Loucy (cell line): Measurements from ENCODE around the gene ADGRB3.

Experiments
- H2AFZ ChIP-seq: fragments of 200-600 bp; sonication (generic); 2 replicates; pipeline ENCODE4 v1.6.0; 2016; ENCODE audit warnings: antibody characterized with exemption, mild to moderate bottlenecking, low read length, moderate library complexity
- H3F3A ChIP-seq: fragments of 200-600 bp; 2 replicates; pipeline ENCODE4 v1.6.0; 2016; ENCODE audit warnings: antibody characterized with exemption, low read depth, mild to moderate bottlenecking
- H3K27me3 ChIP-seq: fragments of 200-600 bp; sonication (generic); 2 replicates; pipeline ENCODE4 v1.6.1; 2014; ENCODE audit warnings: low read length, mild to moderate bottlenecking; ENCODE audit not compliant: insufficient read depth, poor library complexity, severe bottlenecking
- H3K36me3 ChIP-seq: fragments of 200-600 bp; sonication (generic); 2 replicates; pipeline ENCODE4 v1.6.1; 2016; ENCODE audit warnings: low read length; ENCODE audit not compliant: insufficient read depth
- H3K4me1 ChIP-seq: fragments of 200-600 bp; sonication (generic); 2 replicates; pipeline ENCODE4 v1.5.1; 2014; ENCODE audit warnings: low read length, mild to moderate bottlenecking; ENCODE audit not compliant: insufficient read depth, poor library complexity, severe bottlenecking
- H3K4me2 ChIP-seq: fragments of 200-600 bp; sonication (generic); 2 replicates; pipeline ENCODE4 v1.6.0; 2014; ENCODE audit warnings: antibody characterized with exemption, low read length, low read depth, mild to moderate bottlenecking; ENCODE audit not compliant: poor library complexity, severe bottlenecking
- H3K4me3 ChIP-seq: fragments of 200-600 bp; sonication (generic); 2 replicates; pipeline ENCODE4 v1.5.1; 2014; ENCODE audit warnings: low read length, mild to moderate bottlenecking, mixed read lengths; ENCODE audit not compliant: poor library complexity, severe bottlenecking
- H3K79me2 ChIP-seq: fragments of 200-600 bp; sonication (generic); 2 replicates; pipeline ENCODE4 v1.6.1; 2014; ENCODE audit warnings: low read length; ENCODE audit not compliant: insufficient read depth
- H3K9ac ChIP-seq: fragments of 200-600 bp; sonication (generic); 2 replicates; pipeline ENCODE4 v1.6.0; 2014; ENCODE audit warnings: mild to moderate bottlenecking, low read depth, low read length, moderate library complexity; ENCODE audit not compliant: poor library complexity, severe bottlenecking
- H3K9me2 ChIP-seq: fragments of 200-600 bp; sonication (generic); replicated peaks from 2 replicates; pipeline ENCODE4 v1.6.1; 2016; ENCODE audit warnings: low read depth, low read length, mixed read lengths
- H3K9me3 ChIP-seq: fragments of 200-600 bp; sonication (generic); 2 replicates; pipeline ENCODE4 v1.6.1; 2014; ENCODE audit warnings: mild to moderate bottlenecking, antibody characterized with exemption, low read length, low read depth; ENCODE audit not compliant: insufficient read depth
- H4K20me1 ChIP-seq: fragments of 200-600 bp; sonication (generic); 2 replicates; pipeline ENCODE4 v1.6.0; 2014; ENCODE audit warnings: antibody characterized with exemption, low read length, mild to moderate bottlenecking; ENCODE audit not compliant: insufficient read depth, poor library complexity, severe bottlenecking
- CTCF ChIP-seq: fragments of 200-600 bp; sonication (generic); conservative IDR thresholded peaks from 2 replicates; pipeline ENCODE4 v1.5.1; 2014; ENCODE audit warnings: mild to moderate bottlenecking, antibody characterized with exemption, low read length
- EZH2phosphoT487 ChIP-seq: fragments of 200-600 bp; IDR thresholded peaks from 2 replicates; pipeline ENCODE4 v1.6.1; 2018; ENCODE audit warnings: antibody characterized with exemption, mild to moderate bottlenecking, moderate library complexity, borderline replicate concordance

Gene ADGRB3

DNA sequence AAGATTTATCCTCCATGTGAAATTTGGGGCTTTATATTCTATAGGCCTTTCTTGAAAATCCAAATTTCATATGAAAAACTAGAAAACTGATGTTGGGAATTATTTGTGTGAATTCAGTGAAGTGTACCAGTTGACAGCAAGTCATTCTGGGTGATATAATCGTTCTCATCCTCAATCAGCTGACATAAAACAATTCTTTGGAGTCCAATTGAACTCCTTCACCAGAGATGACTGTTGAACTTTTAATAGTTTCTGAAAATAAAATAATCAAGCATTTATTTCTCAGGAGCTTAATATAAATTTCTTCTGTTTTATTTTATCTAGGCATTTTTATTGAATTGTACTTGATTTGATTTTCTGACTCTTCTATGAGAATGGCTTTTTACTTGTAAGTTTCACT is 92.6 kb downstream of the ADGRB3 start:
- Histone ChIP-seq H3K9me3 (no peaks in the 10 kb centered on the region), H3K4me3 (no peak overlapping the region), H4K20me1 (no peaks in the 10 kb centered on the region), H3K36me3 (no peaks in the 10 kb centered on the region), H2AFZ (no peak overlapping the region), H3K79me2 (no peaks in the 10 kb centered on the region), H3K4me1 (no peaks in the 10 kb centered on the region), H3F3A (no peaks in the 10 kb centered on the region), H3K9ac (no peak overlapping the region), H3K27me3 (no peaks in the 10 kb centered on the region), H3K4me2 (no peak overlapping the region), H3K9me2 (no peaks in the 10 kb centered on the region)
- TF ChIP-seq CTCF = no peak
- no peak for TF ChIP-seq EZH2phosphoT487

GRCh38 chr6:68728159-68728979 is 93.3 kb downstream of the ADGRB3 start:
- Histone ChIP-seq H3K36me3 (no peaks in the 10 kb centered on the region), H3K4me1 (no peaks in the 10 kb centered on the region), H4K20me1 (no peaks in the 10 kb centered on the region), H3F3A (no peaks in the 10 kb centered on the region), H3K79me2 (no peaks in the 10 kb centered on the region), H3K4me2 (no peak overlapping the region), H3K27me3 (no peaks in the 10 kb centered on the region), H3K9me2 (no peaks in the 10 kb centered on the region), H3K9me3 (no peaks in the 10 kb centered on the region), H3K9ac (no peak overlapping the region), H3K4me3 (no peak overlapping the region), H2AFZ (no peak overlapping the region)
- TF ChIP-seq CTCF (no peak), EZH2phosphoT487 (no peak)

DNA sequence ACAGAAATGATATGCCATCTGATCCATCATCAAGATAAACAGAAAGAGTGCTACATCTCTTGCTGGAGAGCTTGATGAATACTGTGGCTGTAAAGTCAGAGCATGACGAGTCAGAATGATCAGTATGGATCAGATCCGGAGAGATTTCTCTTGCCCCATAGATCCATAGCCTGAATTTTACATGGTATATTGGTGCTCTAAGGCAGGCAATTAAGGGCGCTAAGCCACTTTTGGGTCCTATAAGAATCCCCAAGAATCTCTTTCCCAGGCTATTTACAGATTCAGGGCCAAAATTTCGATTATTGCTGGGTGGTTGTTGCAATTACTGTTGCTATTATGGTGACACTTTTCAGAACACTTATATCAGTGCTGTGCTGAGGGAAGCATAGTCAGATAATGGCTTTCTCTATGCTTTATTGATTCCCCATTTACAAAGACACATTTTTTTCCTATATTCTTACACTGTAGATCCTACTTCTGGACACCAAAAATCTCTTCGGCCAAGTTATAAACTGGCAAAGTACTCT is 94.4 kb downstream of the ADGRB3 start:
- H3K9me3 ChIP-seq = no peaks in the 10 kb centered on the region
- H3K79me2 ChIP-seq = no peaks in the 10 kb centered on the region
- H2AFZ ChIP-seq = no peak overlapping the region
- no peak overlapping the region for H3K4me3 ChIP-seq
- H3K4me1 ChIP-seq = no peaks in the 10 kb centered on the region
- H3F3A ChIP-seq = no peaks in the 10 kb centered on the region
- H3K27me3 ChIP-seq = no peaks in the 10 kb centered on the region
- no peak overlapping the region for H3K9ac ChIP-seq
- no peaks in the 10 kb centered on the region for H3K36me3 ChIP-seq
- no peak for TF ChIP-seq EZH2phosphoT487
- TF ChIP-seq CTCF = no peak
- no peaks in the 10 kb centered on the region for H3K9me2 ChIP-seq
- H3K4me2 ChIP-seq = no peak overlapping the region
- H4K20me1 ChIP-seq = no peaks in the 10 kb centered on the region
